ENCODE measurements around the gene DSCAML1.

Gene DSCAML1

DNA sequence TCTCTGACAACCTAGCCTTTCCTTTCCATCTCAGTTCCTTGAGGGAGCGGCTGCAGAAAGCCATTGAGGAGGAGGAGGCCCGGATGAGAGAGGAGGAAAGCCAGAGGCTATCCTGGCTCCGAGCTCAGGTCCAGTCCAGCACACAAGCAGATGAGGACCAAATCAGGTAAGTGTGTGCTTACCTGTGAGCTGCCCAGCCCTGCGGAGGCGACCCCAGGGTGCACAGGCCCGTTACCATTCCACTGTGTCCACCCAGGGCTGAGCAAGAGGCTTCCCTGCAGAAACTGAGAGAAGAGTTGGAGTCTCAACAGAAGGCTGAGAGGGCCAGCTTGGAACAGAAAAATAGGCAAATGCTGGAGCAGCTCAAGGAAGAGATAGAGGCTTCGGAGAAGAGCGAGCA, 406.3 kb downstream of the DSCAML1 start:
- DNase-seq, result no peak

GRCh38 chr11:117387992-117388755, 408.8 kb downstream of the DSCAML1 start:
- DNase-seq, result no peak

DNA sequence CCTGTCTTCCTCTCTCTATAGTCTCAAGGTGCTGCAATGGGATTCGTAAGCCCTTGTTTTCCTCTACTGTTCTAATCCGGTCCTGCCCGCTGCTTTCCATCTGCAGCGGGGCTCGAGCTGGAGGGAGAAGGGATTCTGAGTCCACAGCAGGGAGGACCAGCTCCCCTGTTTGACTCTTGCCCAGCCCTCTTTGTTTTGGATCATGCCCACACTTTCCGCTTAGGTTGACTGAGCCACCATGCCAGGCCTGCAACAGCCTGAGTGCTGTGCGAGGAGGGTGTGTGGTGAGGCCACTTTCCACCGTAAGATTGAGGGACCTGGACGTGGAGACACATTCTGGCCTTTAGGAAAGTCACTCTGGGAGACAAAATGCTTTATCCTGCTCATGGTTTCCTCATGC, 411.1 kb downstream of the DSCAML1 start:
- DNase-seq, result no peak

DNA sequence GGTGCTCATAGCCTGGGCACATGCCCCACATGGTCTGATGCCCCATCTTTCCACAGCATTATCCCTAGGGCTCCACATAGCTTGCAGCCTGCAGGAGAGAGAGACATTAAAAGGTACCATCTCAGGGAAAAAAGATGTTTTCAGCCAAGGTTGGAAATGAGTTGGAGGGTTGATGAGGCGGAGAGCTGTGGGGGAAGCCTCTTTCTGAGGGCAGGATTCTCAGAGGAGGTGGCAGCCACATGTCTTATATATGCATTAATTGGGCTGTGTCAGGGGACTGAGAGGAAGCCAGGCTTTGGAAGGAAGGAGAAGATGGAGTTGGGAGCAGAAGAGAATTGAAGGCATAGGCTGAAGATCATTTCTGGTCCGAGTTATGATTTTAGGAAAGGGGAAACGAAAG, 411.5 kb downstream of the DSCAML1 start:
- no peak for DNase-seq

DNA sequence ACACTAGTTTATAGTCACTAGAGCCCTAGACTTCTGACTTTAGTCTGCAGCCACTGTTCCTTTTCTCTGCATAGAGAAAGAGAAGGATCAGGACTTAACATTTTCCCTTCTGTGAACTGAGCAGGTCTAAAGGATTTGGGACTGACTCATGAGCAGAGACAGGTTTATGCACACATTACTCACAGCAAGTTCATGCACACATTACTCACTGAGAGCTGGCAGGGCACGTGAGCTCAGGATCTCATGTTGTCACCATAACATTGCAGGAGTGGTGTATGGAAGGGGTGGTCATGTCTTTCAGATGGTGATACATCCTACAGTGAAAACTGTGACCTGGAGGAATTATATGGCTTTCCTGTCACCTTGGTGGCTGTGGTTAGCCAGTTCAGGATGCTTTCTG, 413.0 kb downstream of the DSCAML1 start:
- DNase-seq, result no peak

- no peak for DNase-seq
Observed at GRCh38 chr11:117382746-117383145, 414.3 kb downstream of the DSCAML1 start.

GRCh38 chr11:117381481-117382387, 415.3 kb downstream of the DSCAML1 start:
- DNase-seq, result no peak

DNA sequence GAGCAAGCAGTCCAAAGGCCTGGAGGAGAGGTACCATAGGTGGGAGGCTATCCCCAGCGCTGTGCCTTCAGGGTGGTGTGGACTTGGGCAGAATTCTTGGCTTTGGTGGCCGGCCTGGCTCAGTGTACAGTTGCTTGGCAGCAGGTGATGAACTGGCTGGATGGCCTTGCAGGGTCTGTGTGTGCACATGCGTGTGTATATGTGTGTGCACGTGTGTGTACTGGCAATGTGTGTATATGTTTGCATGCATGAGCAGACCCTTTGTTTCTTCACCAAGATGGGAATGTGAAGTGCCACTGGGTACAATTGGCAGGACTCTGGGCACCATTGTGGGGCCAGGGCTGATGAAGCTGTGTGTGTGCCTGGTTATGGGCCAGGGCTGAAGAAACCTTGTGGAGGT, 416.3 kb downstream of the DSCAML1 start:
- DNase-seq, result no peak

DNA sequence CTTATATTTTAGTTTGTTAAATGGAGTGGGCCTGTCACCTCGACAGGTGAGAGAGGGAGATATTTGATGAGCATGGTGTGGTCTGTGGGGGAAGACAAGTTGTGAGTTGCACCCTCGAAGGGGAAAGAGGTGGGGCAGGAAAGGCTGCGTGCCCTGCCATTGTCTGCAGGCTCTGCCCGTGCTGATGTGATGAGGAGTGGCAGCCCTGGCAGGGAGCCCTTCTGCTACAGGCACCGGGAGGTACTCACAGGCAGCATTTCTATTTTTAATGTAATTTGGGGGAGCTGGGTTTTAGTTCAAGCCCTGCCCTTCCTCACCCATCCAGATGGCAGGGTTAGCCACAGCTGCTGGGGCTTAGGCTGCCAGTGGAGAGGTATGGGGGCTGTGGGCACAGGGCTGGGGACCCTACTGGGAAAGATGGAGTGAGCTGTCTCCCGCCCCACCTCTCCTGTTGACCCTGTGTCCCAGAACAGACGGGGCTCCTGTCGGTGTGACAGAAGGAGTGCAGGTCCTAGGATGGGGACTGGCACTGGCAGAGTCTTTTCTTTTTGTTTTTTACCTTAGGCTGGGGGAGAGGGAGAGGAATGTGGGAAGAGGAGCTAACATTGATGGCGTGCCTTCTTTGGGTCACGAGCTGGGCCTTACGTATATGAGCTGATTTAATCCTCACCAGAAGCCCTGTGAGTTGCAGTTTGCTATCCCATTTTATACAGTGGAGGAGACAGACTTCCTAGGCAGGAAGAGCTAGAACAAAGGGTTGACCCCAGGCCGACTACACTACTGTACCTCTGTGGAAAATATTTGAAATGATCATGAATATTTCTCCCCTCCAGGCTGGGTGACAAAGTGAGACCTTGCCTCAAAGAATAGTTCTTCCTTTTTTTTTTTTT, 417.8 kb downstream of the DSCAML1 start:
- no peak for DNase-seq
